Fibroblast of villous mesenchyme (primary cell): ENCODE results near the gene GPR3. TPM values are rescaled to one million over a fixed set of nuclear protein-coding genes. Genes with fewer than 3 reads are reported as not detected.

Source experiments
- DNase-seq: peaks from one replicate; pipeline ENCODE4 v3.0.0-alpha.2; 2010; ENCODE audit warnings: low read depth
- H3K4me3 ChIP-seq: 2 replicates; pipeline ENCODE4 v1.5.1; 2011; ENCODE audit warnings: low read depth, mild to moderate bottlenecking, low read length
- CTCF ChIP-seq: IDR thresholded peaks from 2 replicates; pipeline ENCODE4 v1.5.1; 2012; ENCODE audit warnings: low read depth, mild to moderate bottlenecking, low read length; ENCODE audit not compliant: insufficient read depth
- total RNA-seq: library from RNA; depleted of rRNA; stranded (reverse); fragments of >200 nt; gene quantifications from 2 replicates; pipeline ENCODE4 v1.2.3, GENCODE V29; 2012

GPR3 gene
- total RNA-seq, 1 donor, result 0.86 TPM

GRCh38 chr1:27409669-27410068 is 17.2 kb downstream of the GPR3 start:
- no peak for DNase-seq
- no peak overlapping the region for H3K4me3 ChIP-seq
- no peak for TF ChIP-seq CTCF

GRCh38 chr1:27410709-27411108 is 18.3 kb downstream of the GPR3 start:
- no peak for TF ChIP-seq CTCF

DNA sequence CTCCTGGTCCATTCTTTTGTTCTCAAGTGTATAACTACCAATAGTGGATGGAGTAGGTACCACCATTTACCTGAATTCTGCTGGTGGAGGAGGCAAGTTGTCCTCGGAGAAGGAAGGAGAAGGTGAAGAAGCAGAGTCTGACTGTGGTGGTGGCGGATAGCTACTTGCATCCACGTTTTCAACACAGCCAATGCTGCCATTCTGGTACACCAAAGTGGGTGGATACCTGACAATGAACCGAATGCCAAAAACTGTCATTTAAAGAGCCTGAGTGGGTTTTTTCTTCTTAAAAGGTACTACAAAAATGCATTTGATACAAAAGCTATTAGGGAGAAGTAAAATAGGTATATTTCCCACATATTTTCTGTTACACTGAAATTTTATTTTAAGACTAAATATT is 20.1 kb downstream of the GPR3 start:
- TF ChIP-seq CTCF, result no peak
- no peak for DNase-seq
- H3K4me3 ChIP-seq, result no peak overlapping the region

More at GRCh38 chr1:27410709-27411108, 18.3 kb downstream of the GPR3 start:
- H3K4me3 ChIP-seq, result no peak overlapping the region
- no peak for DNase-seq

- DNase-seq, result no peak
- TF ChIP-seq CTCF, result no peak
- no peak overlapping the region for H3K4me3 ChIP-seq
Measured at GRCh38 chr1:27413004-27413403, 20.6 kb downstream of the GPR3 start.

- no peak for TF ChIP-seq CTCF
- H3K4me3 ChIP-seq, result no peak overlapping the region
- no peak for DNase-seq
Measured at GRCh38 chr1:27414091-27414490, 21.7 kb downstream of the GPR3 start.

GRCh38 chr1:27416387-27417111 is 24.1 kb downstream of the GPR3 start:
- peak; percentile 83 for DNase-seq
- TF ChIP-seq CTCF, result peak; percentile 89
- H3K4me3 ChIP-seq, result no peak overlapping the region

DNA sequence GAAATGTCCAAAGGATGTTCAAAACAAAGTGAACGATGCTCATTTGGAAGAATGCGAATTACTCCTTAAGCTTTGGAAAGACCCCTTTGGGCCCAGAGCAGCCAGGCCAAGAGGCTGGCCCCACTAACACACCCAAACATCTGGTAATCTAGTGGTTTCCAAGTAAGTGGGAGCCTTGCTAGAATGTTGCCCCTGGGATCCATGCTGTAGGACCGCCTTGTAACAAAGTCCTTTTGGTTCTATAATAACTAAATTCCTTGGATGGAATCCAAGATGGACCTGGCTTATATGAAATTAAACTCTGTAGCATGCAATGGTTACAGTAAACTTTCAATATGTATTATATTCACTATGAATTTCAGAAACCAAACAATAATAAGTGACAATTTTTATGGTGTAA is 25.3 kb downstream of the GPR3 start:
- no peak for DNase-seq
- no peak for TF ChIP-seq CTCF

More for the DNA sequence above, 25.3 kb downstream of the GPR3 start:
- H3K4me3 ChIP-seq, result no peak overlapping the region
